ENCODE measurements around the gene ALDH1A2. TPM values are rescaled to one million over a fixed set of nuclear protein-coding genes. Genes with fewer than 3 reads are reported as not detected.
"Not testable (repeated sequence)": the region's sequence is repeated elsewhere in the genome, so short reads cannot be mapped to it uniquely, and the experiment has no call there.

The ALDH1A2 gene
- polyA plus RNA-seq, 2 donors: 0.24 to 0.27 TPM

- Histone ChIP-seq H3K27me3 (ENCODE audit: control insufficient read depth in 1 of 2, insufficient read depth in 2 of 2, low read length in 2 of 2) (no peaks in the 10 kb centered on the region), H3K4me1 (ENCODE audit: control insufficient read depth in 2 of 2, insufficient read depth in 2 of 2, low read length in 1 of 2) (no peaks in the 10 kb centered on the region), H3K4me3 (ENCODE audit: low read depth in 1 of 2, low read length in 2 of 2) (no peak overlapping the region), H3K27ac (ENCODE audit: low read depth in 2 of 2, low read length in 1 of 2) (no peak overlapping the region), H3K36me3 (ENCODE audit: control insufficient read depth in 2 of 2, insufficient read depth in 2 of 2, low read length in 1 of 2) (no peaks in the 10 kb centered on the region), H3K9me3 (ENCODE audit: control insufficient read depth in 2 of 2, insufficient read depth in 1 of 2, low read depth in 1 of 2, low read length in 1 of 2) (no peaks in the 10 kb centered on the region)
- 73 to 86% methylated on average over 1 of the region's 1 CpG for WGBS, 2 donors
Observed at GRCh38 chr15:58015565-58015964, 49.9 kb downstream of the ALDH1A2 start.

GRCh38 chr15:58014470-58014869 is 51.0 kb downstream of the ALDH1A2 start:
- no peaks in the 10 kb centered on the region for H3K36me3 ChIP-seq (ENCODE audit: control insufficient read depth in 2 of 2, insufficient read depth in 2 of 2, low read length in 1 of 2)
- no peaks in the 10 kb centered on the region for H3K4me1 ChIP-seq (ENCODE audit: control insufficient read depth in 2 of 2, insufficient read depth in 2 of 2, low read length in 1 of 2)
- 93 to 97% methylated on average over 1 of the region's 1 CpG for WGBS, 2 donors
- H3K9me3 ChIP-seq (ENCODE audit: control insufficient read depth in 2 of 2, insufficient read depth in 1 of 2, low read depth in 1 of 2, low read length in 1 of 2): no peaks in the 10 kb centered on the region
- no peaks in the 10 kb centered on the region for H3K27me3 ChIP-seq (ENCODE audit: control insufficient read depth in 1 of 2, insufficient read depth in 2 of 2, low read length in 2 of 2)
- H3K4me3 ChIP-seq (ENCODE audit: low read depth in 1 of 2, low read length in 2 of 2): no peak overlapping the region
- H3K27ac ChIP-seq (ENCODE audit: low read depth in 2 of 2, low read length in 1 of 2): no peak overlapping the region

- 56 to 65% methylated on average over 4 of the region's 4 CpGs for WGBS, 2 donors
- no peaks in the 10 kb centered on the region for H3K4me1 ChIP-seq (ENCODE audit: control insufficient read depth in 2 of 2, insufficient read depth in 2 of 2, low read length in 1 of 2)
- no peaks in the 10 kb centered on the region for H3K9me3 ChIP-seq (ENCODE audit: control insufficient read depth in 2 of 2, insufficient read depth in 1 of 2, low read depth in 1 of 2, low read length in 1 of 2)
- no peaks in the 10 kb centered on the region for H3K36me3 ChIP-seq (ENCODE audit: control insufficient read depth in 2 of 2, insufficient read depth in 2 of 2, low read length in 1 of 2)
- no peak overlapping the region for H3K27ac ChIP-seq (ENCODE audit: low read depth in 2 of 2, low read length in 1 of 2)
- no peaks in the 10 kb centered on the region for H3K27me3 ChIP-seq (ENCODE audit: control insufficient read depth in 1 of 2, insufficient read depth in 2 of 2, low read length in 2 of 2)
- H3K4me3 ChIP-seq (ENCODE audit: low read depth in 1 of 2, low read length in 2 of 2): no peak overlapping the region
Observed at GRCh38 chr15:58014040-58014439, 51.5 kb downstream of the ALDH1A2 start.

GRCh38 chr15:58010983-58011382 is 54.5 kb downstream of the ALDH1A2 start:
- WGBS, 2 donors: 52 to 57% methylated on average over 2 of the region's 2 CpGs
- H3K4me1 ChIP-seq (ENCODE audit: control insufficient read depth in 2 of 2, insufficient read depth in 2 of 2, low read length in 1 of 2): no peaks in the 10 kb centered on the region

GRCh38 chr15:58003810-58004209 is 61.7 kb downstream of the ALDH1A2 start:
- Histone ChIP-seq H3K27ac (ENCODE audit: low read depth in 2 of 2, low read length in 1 of 2) (no peak overlapping the region), H3K9me3 (ENCODE audit: control insufficient read depth in 2 of 2, insufficient read depth in 1 of 2, low read depth in 1 of 2, low read length in 1 of 2) (no peaks in the 10 kb centered on the region), H3K36me3 (ENCODE audit: control insufficient read depth in 2 of 2, insufficient read depth in 2 of 2, low read length in 1 of 2) (no peaks in the 10 kb centered on the region), H3K4me1 (ENCODE audit: control insufficient read depth in 2 of 2, insufficient read depth in 2 of 2, low read length in 1 of 2) (no peaks in the 10 kb centered on the region), H3K4me3 (ENCODE audit: low read depth in 1 of 2, low read length in 2 of 2) (no peak overlapping the region), H3K27me3 (ENCODE audit: control insufficient read depth in 1 of 2, insufficient read depth in 2 of 2, low read length in 2 of 2) (no peaks in the 10 kb centered on the region)
- WGBS, 2 donors: 81 to 92% methylated on average over 3 of the region's 3 CpGs

More at GRCh38 chr15:58010983-58011382, 54.5 kb downstream of the ALDH1A2 start:
- no peaks in the 10 kb centered on the region for H3K9me3 ChIP-seq (ENCODE audit: control insufficient read depth in 2 of 2, insufficient read depth in 1 of 2, low read depth in 1 of 2, low read length in 1 of 2)
- H3K36me3 ChIP-seq (ENCODE audit: control insufficient read depth in 2 of 2, insufficient read depth in 2 of 2, low read length in 1 of 2): no peaks in the 10 kb centered on the region
- H3K27me3 ChIP-seq (ENCODE audit: control insufficient read depth in 1 of 2, insufficient read depth in 2 of 2, low read length in 2 of 2): no peaks in the 10 kb centered on the region
- no peak overlapping the region for H3K4me3 ChIP-seq (ENCODE audit: low read depth in 1 of 2, low read length in 2 of 2)
- no peak overlapping the region for H3K27ac ChIP-seq (ENCODE audit: low read depth in 2 of 2, low read length in 1 of 2)

- Histone ChIP-seq H3K4me3 (ENCODE audit: low read depth in 1 of 2, low read length in 2 of 2) (no peak overlapping the region), H3K4me1 (ENCODE audit: control insufficient read depth in 2 of 2, insufficient read depth in 2 of 2, low read length in 1 of 2) (no peaks in the 10 kb centered on the region), H3K27ac (ENCODE audit: low read depth in 2 of 2, low read length in 1 of 2) (no peak overlapping the region), H3K9me3 (ENCODE audit: control insufficient read depth in 2 of 2, insufficient read depth in 1 of 2, low read depth in 1 of 2, low read length in 1 of 2) (no peaks in the 10 kb centered on the region), H3K36me3 (ENCODE audit: control insufficient read depth in 2 of 2, insufficient read depth in 2 of 2, low read length in 1 of 2) (no peaks in the 10 kb centered on the region), H3K27me3 (ENCODE audit: control insufficient read depth in 1 of 2, insufficient read depth in 2 of 2, low read length in 2 of 2) (no peaks in the 10 kb centered on the region)
- 64 to 74% methylated on average over 6 of the region's 6 CpGs for WGBS, 2 donors
Observed at GRCh38 chr15:58002338-58003126, 63.0 kb downstream of the ALDH1A2 start.

- not testable (repeated sequence) for H3K36me3 ChIP-seq (ENCODE audit: control insufficient read depth in 2 of 2, insufficient read depth in 2 of 2, low read length in 1 of 2); H3K27ac ChIP-seq (ENCODE audit: low read depth in 2 of 2, low read length in 1 of 2); H3K4me1 ChIP-seq (ENCODE audit: control insufficient read depth in 2 of 2, insufficient read depth in 2 of 2, low read length in 1 of 2); H3K9me3 ChIP-seq (ENCODE audit: control insufficient read depth in 2 of 2, insufficient read depth in 1 of 2, low read depth in 1 of 2, low read length in 1 of 2); H3K4me3 ChIP-seq (ENCODE audit: low read depth in 1 of 2, low read length in 2 of 2); H3K27me3 ChIP-seq (ENCODE audit: control insufficient read depth in 1 of 2, insufficient read depth in 2 of 2, low read length in 2 of 2)
- WGBS, 2 donors: 80 to 82% methylated on average over 2 of the region's 2 CpGs
Observed at GRCh38 chr15:57999699-58000098, 65.8 kb downstream of the ALDH1A2 start.

- Histone ChIP-seq H3K27me3 (ENCODE audit: control insufficient read depth in 1 of 2, insufficient read depth in 2 of 2, low read length in 2 of 2) (peaks cover 0 to 2% of the 10 kb centered on the region in 2 donors), H3K4me3 (ENCODE audit: low read depth in 1 of 2, low read length in 2 of 2) (no peak overlapping the region), H3K27ac (ENCODE audit: low read depth in 2 of 2, low read length in 1 of 2) (no peak overlapping the region), H3K4me1 (ENCODE audit: control insufficient read depth in 2 of 2, insufficient read depth in 2 of 2, low read length in 1 of 2) (no peaks in the 10 kb centered on the region), H3K36me3 (ENCODE audit: control insufficient read depth in 2 of 2, insufficient read depth in 2 of 2, low read length in 1 of 2) (no peaks in the 10 kb centered on the region), H3K9me3 (ENCODE audit: control insufficient read depth in 2 of 2, insufficient read depth in 1 of 2, low read depth in 1 of 2, low read length in 1 of 2) (no peaks in the 10 kb centered on the region)
- WGBS, 2 donors: 88 to 94% methylated on average over 1 of the region's 1 CpG
Observed at GRCh38 chr15:57996561-57996960, 69.0 kb downstream of the ALDH1A2 start.

GRCh38 chr15:57994221-57995049 is 71.1 kb downstream of the ALDH1A2 start:
- Histone ChIP-seq H3K27ac (ENCODE audit: low read depth in 2 of 2, low read length in 1 of 2) (no peak overlapping the region), H3K4me1 (ENCODE audit: control insufficient read depth in 2 of 2, insufficient read depth in 2 of 2, low read length in 1 of 2) (no peaks in the 10 kb centered on the region), H3K36me3 (ENCODE audit: control insufficient read depth in 2 of 2, insufficient read depth in 2 of 2, low read length in 1 of 2) (no peaks in the 10 kb centered on the region), H3K4me3 (ENCODE audit: low read depth in 1 of 2, low read length in 2 of 2) (no peak overlapping the region), H3K9me3 (ENCODE audit: control insufficient read depth in 2 of 2, insufficient read depth in 1 of 2, low read depth in 1 of 2, low read length in 1 of 2) (no peaks in the 10 kb centered on the region), H3K27me3 (ENCODE audit: control insufficient read depth in 1 of 2, insufficient read depth in 2 of 2, low read length in 2 of 2) (peaks cover 0 to 2% of the 10 kb centered on the region in 2 donors)
- WGBS, 2 donors: 25 to 40% methylated on average over 3 of the region's 3 CpGs

All from esophagus (tissue), 2 donors.